ENCODE data around the gene SNX4.
A peak's percentile ranks its signal among the peaks of the same experiment; 100 is the strongest.
"Not testable (repeated sequence)": the region's sequence is repeated elsewhere in the genome, so short reads cannot be mapped to it uniquely, and the experiment has no call there.

Gene SNX4

DNA sequence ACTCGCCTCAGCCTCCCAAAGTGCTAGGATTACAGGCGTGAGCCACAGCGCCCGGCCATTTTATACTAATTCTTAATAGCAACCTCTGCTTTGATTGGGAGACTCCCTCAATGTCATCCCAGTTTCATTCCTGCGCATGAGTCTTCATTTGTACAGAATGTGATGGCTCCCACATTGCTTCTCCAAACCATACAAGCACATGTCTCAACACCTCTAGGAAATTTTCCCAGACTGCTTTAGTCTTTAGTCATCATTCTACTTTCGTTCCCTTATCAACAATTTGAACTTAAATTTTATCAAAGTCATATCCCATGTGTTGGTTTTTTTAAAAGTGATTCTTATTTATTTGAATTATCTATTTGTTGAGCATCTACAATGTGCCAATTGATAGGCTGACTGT, 58.1 kb downstream of the SNX4 start:
- no peak for DNase-seq

DNA sequence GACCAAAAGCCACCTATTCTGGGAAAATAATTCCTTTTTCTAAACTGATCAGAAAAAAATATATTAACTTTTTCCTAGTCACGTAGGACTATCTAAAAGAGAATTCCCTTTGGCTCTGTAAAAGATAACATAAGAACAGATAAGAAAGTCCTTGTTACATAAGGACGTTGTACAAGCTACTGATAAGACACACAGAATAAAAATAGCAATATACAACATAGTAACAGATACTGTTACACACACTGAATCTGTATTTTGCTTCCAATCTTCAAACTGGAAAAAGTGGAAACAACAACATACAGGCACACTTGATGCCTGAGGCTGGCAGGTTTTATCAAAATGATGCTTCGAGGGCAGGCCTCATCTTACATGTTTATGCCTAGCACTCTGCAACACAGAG, 59.8 kb downstream of the SNX4 start:
- no peak for DNase-seq

DNA sequence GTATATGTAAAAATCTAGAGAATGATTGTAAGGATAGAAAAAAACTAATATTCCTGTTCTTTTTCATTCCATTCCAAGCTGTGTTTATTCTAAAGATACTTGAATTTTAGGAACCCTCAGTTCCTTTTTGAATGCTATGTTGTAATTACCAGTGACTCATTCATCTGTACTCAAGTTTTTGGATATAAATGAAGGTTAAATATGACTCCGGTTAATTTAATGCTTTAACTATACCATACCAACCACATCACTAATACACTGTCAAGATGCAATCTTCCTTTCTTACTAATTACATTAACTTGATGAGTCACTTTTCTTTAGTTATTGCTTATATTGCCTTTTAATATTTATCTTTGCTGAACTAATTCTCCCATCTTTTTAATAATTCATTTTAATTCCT, 76.1 kb downstream of the SNX4 start:
- DNase-seq, result no peak

DNA sequence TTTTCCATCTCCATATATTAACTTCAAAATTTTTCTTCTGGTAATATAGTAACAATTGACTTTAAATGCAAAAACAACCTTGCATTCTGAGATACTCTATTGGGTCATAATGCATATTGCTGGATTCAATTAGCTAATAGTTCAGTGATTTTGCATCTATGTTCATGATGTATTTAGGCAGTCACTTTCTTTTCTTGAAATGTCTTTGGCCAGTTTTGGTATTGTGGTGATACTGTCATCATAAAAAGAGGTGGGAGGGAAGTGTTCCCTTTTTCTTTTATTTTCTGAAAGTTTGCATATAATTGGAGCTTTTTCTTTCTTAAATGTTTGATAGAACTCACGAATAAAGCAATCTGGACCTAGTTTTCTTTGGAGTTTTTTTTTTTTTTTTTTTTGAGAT, 77.5 kb downstream of the SNX4 start:
- DNase-seq, result no peak

DNA sequence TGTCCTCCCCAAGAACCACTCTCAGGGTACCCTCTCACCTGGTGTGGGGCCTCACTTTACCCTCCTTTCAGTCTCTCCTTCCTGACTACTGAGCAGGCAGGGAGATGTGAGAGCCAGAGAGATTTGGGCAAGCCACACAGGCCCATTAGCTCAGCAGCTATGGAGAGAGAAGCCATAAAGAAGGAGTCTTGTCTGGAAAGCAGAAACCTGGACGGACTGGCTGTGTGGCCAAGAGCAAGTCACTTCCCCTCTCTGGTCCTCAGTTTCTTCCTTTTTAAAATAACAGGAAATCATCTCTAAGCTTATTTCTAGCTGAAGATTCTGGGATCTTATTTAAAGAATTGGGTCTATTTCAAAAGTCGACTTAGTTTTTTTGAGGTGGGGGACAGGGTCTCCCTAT, 79.0 kb downstream of the SNX4 start:
- no peak for DNase-seq

DNA sequence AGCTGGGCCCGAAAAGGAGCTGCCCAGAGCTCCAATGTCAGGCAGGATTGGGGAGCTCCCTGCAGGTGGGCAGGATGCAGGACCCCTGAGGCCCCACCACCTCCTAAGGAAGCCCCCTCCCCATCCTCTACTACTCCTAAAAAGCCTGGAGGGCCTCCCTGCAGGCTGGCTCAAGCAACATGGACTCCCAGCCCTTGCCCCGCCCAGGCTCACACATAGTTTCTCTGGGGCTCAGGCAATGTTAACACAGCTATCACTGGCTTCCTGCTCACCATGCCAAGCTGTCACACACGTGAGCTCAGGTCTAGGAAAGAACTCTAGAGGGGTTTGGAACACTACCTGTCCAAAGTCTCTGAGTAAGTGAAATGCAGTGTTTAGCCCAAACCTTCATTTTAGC, 79.4 kb downstream of the SNX4 start:
- no peak for DNase-seq

DNA sequence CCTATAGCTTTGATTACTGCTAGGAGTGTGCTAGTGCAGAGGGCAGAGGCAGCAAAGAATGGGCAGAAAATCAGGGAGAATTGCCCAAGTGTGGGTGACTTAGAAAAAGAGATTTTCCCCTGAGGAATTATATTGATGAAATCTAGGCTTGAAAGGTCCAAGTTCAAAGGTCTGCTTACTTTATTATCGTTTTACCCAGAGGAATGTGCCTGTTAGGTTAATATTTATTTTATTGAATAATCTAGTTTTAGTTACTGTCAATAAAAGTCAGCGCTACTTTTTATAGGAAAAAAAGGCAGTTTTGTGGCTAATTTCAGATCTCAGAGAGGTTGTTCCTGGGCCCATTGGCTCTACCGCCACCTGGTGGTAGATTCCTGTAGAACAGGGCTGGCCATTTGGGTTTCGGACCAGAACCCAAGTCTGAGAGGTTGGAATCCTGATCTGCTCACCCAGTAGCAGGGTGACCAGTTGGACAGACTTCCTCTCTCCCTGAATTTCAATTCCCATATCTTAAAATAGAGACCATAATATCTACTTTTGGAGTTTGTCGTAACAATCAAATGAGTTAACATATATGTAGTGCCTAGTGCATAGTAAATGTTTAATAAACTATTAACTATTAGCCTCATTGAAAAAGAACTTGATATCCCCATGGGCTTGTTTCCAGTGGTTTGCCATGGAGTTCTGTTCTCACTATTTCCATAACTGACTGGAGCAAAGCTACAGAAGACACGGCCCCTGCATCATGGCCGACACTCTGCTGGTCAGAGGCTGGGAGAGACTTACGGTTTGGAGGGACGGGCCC, 82.2 kb downstream of the SNX4 start:
- DNase-seq, result peak; percentile 72

DNA sequence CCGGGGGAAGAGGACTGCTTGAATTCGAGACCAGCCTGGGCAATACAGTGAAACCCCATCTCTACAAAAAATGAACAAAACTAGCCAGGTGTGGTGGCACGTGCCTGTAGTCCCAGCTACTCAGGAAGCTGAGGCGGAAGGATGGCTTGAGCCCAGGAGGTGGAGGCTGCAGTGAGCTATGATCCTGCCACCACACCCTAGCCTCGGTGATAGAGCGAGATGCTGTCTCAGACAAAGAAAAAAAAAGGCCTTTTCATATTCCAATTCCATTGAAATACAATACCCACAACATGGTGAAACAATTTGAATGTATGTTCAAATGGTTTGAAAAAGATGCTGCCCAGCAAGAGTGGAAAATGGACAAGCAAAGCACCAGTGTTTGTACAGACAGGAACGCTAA, 83.1 kb downstream of the SNX4 start:
- no peak for DNase-seq

DNA sequence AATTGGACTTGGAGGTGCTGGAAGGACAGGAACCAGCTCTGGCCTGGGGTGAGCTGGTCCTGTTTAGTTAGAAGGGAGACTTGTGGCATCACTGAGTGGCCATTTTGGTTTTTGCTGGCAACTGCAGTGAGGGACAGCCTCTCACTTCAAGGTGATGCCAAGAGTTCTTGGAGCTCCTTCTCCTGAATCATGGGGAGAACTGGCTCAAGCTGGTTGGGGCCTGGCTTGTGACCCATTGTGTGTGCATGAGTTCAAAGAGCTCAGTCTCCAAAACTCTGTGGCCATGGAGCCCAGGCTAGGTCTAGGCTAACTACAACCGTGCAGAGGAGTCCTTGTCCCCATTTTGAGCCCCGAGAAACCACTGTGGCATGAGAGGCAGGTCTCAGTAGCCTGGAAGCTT, 84.8 kb downstream of the SNX4 start:
- DNase-seq, result no peak

DNA sequence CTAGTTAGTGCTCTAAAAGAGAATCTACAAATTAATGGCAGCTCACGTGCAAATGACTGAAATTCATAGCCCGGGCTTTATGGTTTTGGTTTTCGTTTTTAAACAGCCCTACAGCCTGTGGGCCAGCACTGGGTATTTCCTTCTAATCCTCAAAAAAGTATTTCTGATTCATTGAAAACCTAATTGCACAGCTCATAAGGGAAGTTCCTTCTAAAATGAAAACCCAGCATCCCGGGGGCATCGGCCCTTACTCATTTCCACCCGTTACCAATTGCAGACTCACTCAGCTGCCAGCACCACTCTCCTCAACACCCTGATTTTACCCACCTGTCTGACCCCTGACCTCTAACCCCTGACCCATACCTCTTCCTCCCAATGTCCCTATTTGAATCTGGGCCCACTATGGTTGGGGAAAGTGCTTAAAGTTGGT, 85.4 kb downstream of the SNX4 start:
- peak; percentile 19 for DNase-seq

DNA sequence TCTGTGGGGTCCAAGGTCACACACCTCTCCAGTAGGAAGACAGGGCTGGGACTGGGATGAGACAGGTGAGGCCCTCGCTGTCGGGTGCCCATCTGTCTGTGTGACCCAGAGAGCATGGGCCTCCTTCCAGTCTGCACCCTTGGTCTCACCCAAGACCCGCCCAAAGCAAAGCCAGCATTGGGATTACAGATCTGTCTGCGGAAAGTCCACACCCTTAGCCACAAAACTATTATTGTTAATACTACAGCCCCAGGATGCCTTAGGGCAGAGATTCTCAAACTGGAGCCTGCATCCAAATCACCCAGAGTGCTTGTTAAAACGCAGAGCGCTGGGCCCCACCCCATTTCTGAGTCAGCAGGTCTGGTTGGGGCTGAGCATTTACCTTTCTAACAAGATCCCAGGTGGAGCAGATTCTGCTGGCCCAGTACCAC, 86.4 kb downstream of the SNX4 start:
- DNase-seq, result no peak

DNA sequence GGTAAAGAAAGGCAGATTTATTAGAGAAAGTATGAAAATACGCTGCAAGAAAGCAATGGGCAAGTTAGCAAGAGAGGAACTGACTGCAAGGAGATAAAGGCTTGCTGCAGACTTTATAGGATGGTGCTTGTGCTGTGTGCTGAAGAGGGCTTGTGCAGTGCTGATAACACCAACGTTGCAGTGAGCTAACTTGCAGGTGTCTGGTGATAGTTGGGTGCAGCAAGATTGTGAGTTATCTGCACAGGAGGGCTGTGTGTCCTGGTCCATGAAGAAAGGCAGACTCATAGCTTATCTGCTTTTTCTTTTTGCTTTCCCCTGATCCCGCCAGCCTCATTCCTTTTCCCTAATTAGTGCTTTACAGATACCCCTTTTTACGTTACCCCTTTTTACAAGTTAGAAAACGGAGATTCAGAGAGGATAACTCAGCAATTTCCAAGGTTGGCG, 86.9 kb downstream of the SNX4 start:
- no peak for DNase-seq

DNA sequence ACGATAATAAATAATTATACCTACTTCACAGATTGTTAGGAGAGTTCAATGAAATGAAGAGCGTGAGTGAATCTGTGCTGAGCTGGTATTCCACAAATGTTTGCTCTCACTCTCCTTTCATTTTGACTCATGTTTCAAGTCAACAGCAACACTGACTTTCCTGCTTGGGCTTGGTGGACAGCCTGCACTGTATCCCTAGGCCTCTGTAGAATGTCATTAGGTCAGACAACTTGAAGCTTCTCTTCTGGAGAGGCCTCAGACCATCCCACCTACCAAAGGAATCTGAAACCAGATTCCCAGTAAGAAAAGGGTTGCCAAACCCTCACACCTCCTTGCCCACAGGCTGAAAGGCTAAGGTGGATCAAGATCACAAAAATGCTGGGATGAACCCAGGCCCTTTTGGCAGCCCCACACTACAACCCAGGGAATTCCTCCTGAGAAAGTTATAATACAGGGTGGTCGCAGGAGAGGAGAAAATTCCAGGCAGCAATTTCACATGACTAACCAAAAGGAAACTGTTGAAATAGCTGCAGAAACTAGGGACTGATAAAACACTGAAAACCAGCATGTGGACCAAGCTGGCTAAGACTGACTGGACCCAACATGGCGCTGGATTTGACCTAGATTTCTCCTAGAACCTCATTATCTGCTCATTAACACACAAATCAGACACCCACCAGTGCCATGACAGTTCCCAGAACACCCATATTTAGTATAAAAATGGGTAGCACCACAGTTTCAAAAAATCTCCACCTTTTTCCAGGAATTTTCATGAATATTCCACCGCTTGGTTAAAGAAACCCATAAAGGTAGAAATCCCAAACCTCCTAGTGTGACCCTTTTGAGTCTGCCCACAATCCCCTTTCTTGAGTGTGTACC, 87.9 kb downstream of the SNX4 start:
- DNase-seq, result no peak

DNA sequence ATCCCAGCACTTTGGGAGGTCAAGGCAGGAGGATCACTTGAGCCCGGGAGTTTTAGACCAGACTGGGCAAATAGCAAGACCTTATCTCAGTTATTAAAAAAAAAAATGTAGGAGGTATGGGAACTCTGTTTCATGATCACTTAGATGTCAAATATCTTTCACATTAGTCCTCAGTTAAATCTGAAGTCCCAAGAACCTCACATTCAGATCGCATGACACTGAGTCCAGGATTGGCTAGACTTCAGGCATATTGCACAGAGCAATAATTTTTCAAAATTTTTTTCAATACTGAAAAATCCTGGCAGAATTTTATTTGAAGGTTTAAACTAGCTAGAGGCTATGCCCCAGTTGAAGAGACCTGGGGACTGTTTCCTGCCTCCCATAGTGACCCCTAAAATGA, 88.6 kb downstream of the SNX4 start:
- no peak for DNase-seq

DNA sequence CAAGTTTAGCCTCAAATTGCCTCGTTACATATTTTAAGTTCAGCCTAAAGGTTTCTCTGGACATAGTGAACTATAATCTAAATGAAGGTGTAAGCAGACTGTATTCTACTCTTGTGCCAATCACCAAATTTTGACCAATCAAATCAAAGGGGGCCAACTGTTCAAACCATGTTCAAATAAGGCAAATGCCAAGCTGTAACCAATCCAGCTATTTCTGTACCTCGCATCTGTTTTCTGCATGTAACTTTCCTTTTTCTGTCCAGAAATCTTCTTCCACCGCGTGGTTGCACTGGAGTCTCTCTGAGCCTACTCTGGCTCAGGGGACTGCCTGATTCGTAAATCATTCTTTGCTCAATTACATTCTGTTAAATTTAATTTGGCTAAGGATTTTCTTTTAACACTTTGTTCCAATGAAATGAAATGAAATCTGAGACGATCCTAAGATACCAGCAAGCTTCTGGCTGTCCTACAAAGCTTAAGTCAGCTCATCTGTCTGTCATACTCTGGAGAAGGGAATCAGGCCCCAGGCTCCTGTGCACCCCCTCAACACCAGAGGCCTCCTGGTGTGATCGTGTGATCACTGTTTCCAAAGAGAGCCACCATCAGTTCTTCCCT, 91.7 kb downstream of the SNX4 start:
- no peak for DNase-seq

DNA sequence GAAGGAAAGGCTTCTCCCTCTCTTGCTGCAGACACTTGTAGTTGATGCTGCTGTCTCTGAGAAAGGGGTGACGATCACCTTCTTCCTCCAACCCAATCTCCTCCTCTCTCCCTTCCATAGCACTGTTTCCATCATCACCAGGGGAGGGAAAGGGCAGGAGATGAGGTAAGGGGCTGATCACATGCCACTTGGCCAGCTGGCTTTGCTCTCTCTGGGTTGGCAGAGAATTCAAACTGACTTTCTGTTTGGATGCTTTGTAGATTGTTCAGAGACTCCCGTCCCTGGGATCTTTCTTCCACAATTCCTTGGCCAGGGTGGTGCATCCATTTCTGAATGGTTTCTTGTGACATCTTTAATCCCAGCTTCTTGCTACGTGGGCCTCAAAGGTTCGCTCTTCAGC, 101.7 kb downstream of the SNX4 start:
- DNase-seq, result no peak

DNA sequence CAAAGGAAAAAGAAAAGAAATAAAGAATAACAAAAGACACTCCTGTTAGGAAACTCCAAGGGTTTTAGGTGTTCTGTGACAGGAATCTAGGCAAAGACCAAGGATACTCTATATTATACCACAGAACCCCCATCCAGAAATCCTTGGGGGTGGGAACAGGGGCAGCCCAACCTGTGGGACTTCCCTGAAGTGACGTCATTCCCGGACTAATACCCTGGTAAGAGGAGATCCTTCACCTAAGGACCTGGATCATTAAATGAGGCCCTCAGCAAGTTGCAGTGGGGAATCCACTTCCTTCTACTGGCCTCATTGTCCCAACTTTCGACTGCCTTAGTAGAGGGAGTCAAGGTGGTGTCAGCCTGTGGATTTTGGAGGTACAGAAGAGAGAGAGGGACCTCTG, 103.8 kb downstream of the SNX4 start:
- DNase-seq, result no peak

DNA sequence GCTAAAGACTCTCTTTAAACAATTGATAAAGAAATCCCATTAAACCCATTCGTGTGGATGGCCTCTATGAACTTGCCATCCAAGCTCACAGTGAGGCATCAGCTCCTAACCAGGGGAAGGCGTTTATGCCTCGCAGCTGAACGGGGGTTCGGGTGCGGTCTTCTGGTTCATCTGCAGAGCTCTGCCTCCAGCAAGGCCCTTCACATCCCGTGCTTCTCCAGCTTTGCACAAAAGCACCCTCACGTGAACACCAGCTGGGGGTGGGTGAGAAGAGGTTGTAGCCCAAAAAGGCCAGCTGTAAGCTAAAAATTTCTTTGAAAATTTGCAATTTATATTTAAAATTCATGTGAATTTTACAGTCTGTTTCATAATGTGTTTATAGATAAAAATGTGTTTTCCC, 105.3 kb downstream of the SNX4 start:
- no peak for DNase-seq

DNA sequence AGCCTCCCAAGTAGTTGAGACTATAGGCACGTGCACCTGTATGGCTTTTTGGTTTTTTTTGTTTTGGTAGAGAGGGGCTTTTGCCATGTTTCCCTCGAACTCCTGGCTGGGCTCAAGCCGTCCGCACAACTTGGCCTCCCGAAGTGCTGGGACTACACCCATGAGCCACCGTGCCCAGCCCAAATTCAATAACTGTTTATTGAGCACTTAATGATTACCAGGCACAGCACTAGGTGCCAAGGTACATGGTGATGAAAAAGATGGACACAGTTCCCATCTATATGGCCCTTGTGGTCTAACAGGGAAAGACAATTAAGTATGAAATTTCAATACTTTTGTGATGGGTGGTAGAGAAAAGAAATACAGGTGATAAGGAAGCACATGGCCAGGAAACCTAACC, 109.1 kb downstream of the SNX4 start:
- no peak for DNase-seq

DNA sequence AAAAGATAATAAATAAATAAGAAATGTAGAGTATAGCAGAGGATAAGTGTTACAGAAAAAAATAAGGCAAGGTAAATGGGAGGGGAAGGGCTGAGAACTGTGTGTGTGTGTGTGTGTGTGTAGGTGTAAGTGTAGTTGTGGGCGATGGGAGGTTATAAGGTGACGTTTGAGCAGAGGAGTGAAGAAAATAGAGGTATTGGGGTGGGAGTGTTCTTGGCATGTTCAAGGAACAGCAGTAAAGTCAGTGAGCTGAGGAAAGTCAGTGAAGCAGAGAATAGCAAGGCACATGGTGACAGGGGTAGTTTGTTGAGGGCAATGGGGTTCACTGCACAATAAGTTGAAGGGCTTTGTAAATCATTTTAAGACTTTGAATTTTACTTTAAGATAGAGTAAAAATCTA, 113.9 kb downstream of the SNX4 start:
- DNase-seq, result no peak

DNA sequence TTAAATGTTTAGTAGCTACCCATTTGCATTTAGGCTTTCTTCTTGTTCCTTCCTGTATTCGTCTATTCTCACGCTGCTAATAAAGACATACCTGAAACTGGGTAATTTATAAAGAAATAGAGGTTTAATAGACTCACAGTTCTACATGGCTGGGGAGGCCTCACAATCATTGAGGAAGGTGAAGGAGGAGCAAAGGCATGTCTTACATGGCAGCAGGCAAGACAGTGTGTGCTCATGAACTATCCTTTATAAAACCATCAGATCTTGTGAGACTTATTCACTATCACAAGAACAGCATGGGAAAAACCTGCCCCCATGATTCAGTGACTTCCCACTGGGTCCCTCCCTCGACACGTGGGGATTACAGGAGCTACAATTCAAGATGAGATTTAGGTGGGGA, 114.5 kb downstream of the SNX4 start:
- not testable (repeated sequence) for DNase-seq

DNA sequence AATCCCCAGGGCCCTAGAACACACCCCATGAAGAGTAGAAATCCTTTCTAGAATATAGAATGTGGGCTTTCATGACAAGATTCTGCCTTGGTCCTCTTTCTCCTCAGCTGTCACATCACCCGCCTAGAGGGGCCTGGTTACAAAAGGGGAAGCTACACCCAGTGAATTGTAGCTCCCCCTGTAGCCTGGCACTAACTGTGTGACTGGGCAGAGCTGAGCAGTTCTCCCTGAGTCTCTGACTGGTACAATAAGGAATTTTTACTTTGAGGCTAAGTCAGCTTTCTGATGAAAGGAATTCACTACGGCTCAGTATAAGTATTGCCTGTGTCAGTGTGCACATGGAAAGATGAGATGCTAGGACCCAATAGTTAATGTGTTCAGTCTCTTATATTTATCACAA, 116.2 kb downstream of the SNX4 start:
- no peak for DNase-seq

DNA sequence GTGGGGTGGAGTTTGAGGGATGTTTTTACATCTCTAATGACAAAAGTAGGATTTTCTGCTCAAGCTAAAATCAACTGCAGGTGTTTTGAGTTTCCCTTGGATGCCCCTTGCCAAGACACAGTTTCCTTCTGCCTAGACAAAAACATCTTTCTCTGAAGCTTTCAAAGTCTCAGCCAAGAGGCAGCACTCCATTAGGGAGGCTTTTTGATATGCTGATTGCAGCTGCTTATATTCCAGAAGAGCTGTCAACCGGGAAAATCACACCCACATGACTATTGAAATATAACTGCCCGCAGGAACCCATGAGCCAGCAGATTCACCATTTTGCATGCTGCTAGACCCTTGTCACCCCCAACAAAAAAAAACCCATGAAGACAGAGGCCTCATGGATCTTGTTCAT, 117.4 kb downstream of the SNX4 start:
- DNase-seq, result no peak

DNA sequence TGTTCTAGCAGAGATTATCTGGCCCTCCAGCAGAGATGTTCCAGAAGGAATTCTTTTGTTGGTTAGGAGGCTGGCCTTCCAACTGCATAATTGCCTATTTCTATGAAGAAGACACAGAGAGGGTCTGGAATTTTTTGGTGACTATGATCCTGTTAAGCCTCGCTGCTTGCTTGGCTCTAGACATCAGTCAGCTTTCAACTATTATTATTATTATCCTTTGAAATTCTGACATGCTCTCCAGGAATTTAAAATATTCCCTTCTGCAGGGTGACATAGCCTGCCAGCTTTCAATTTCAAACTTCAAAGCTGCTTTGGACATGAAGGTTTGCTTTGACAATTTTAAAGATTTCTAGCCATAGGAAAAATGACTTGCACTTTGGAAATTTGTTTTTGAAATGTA, 118.6 kb downstream of the SNX4 start:
- no peak for DNase-seq

Measured in stimulated activated CD4-positive, alpha-beta T cell treated with anti-CD3 and anti-CD28 coated beads, Interleukin-4, amount 100 ng/mL, for 24 hours (primary cell).